ENCODE data around the gene PRSS57.

The PRSS57 gene

GRCh38 chr19:720345-721160 lies 25.3 kb upstream of the PRSS57 start:
- no peak overlapping the region for H3K27ac ChIP-seq
- H3K4me3 ChIP-seq (ENCODE audit: low read depth in 1 of 2, low read length in 1 of 2), result no peak overlapping the region
- peaks cover 64% of the 10 kb centered on the region for H3K27me3 ChIP-seq
- no peaks in the 10 kb centered on the region for H3K9me3 ChIP-seq
- TF ChIP-seq CTCF (IDR thresholded peaks at IDR 0.05), result no peak
- H3K36me3 ChIP-seq, result no peaks in the 10 kb centered on the region
- no peaks in the 10 kb centered on the region for H3K4me1 ChIP-seq (ENCODE audit: control insufficient read depth in 1 of 2, insufficient read depth in 1 of 2, low read depth in 1 of 2, low read length in 1 of 2)

- Histone ChIP-seq H3K4me1 (ENCODE audit: control insufficient read depth in 1 of 2, insufficient read depth in 1 of 2, low read depth in 1 of 2, low read length in 1 of 2) (no peaks in the 10 kb centered on the region), H3K36me3 (no peaks in the 10 kb centered on the region), H3K27ac (no peak overlapping the region), H3K4me3 (ENCODE audit: low read depth in 1 of 2, low read length in 1 of 2) (no peak overlapping the region), H3K9me3 (no peaks in the 10 kb centered on the region), H3K27me3 (peaks cover 64% of the 10 kb centered on the region)
- no peak for TF ChIP-seq CTCF (IDR thresholded peaks at IDR 0.05)
These were observed 24.5 kb upstream of the PRSS57 start for GRCh38 chr19:719636-720344.

GRCh38 chr19:718991-719512 lies 23.8 kb upstream of the PRSS57 start:
- TF ChIP-seq CTCF (IDR thresholded peaks at IDR 0.05), result no peak
- H3K4me3 ChIP-seq (ENCODE audit: low read depth in 1 of 2, low read length in 1 of 2), result no peak overlapping the region
- no peaks in the 10 kb centered on the region for H3K36me3 ChIP-seq
- H3K9me3 ChIP-seq, result no peaks in the 10 kb centered on the region
- H3K4me1 ChIP-seq (ENCODE audit: control insufficient read depth in 1 of 2, insufficient read depth in 1 of 2, low read depth in 1 of 2, low read length in 1 of 2), result no peaks in the 10 kb centered on the region
- peaks cover 64% of the 10 kb centered on the region for H3K27me3 ChIP-seq
- no peak overlapping the region for H3K27ac ChIP-seq

- Histone ChIP-seq H3K4me3 (ENCODE audit: low read depth in 1 of 2, low read length in 1 of 2) (no peak overlapping the region), H3K36me3 (no peaks in the 10 kb centered on the region), H3K4me1 (ENCODE audit: control insufficient read depth in 1 of 2, insufficient read depth in 1 of 2, low read depth in 1 of 2, low read length in 1 of 2) (no peaks in the 10 kb centered on the region), H3K27me3 (peaks cover 64% of the 10 kb centered on the region), H3K9me3 (no peaks in the 10 kb centered on the region), H3K27ac (no peak overlapping the region)
- no peak for TF ChIP-seq CTCF (IDR thresholded peaks at IDR 0.05)
These were observed 23.1 kb upstream of the PRSS57 start for GRCh38 chr19:718251-718951.

- Histone ChIP-seq H3K9me3 (no peaks in the 10 kb centered on the region), H3K27me3 (peaks cover 50% of the 10 kb centered on the region), H3K4me3 (ENCODE audit: low read depth in 1 of 2, low read length in 1 of 2) (no peak overlapping the region), H3K27ac (no peak overlapping the region), H3K4me1 (ENCODE audit: control insufficient read depth in 1 of 2, insufficient read depth in 1 of 2, low read depth in 1 of 2, low read length in 1 of 2) (no peaks in the 10 kb centered on the region), H3K36me3 (no peaks in the 10 kb centered on the region)
- no peak for TF ChIP-seq CTCF (IDR thresholded peaks at IDR 0.05)
These were observed 20.1 kb upstream of the PRSS57 start for GRCh38 chr19:715347-715746.
